IMR-90 (cell line): ENCODE measurements around the gene USP26.
A peak's percentile ranks its signal among the peaks of the same experiment; 100 is the strongest.

ENCODE experiments used
- MAFK ChIP-seq: IDR thresholded peaks from 2 replicates; pipeline ENCODE4 v1.6.1; 2012; ENCODE audit warnings: low read depth, low read length, improper control_type of control experiment
- POLR2A ChIP-seq: IDR thresholded peaks from 2 replicates; pipeline ENCODE4 v1.6.1; 2012; ENCODE audit warnings: mild to moderate bottlenecking, low read depth, low read length
- RCOR1 ChIP-seq: IDR thresholded peaks from 2 replicates; pipeline ENCODE4 v1.6.1; 2012; ENCODE audit warnings: mild to moderate bottlenecking, low read length, improper control_type of control experiment; ENCODE audit not compliant: insufficient replicate concordance
- RFX5 ChIP-seq: IDR thresholded peaks from 2 replicates; pipeline ENCODE4 v1.8.0; 2012; ENCODE audit warnings: low read depth, mild to moderate bottlenecking, low read length, moderate library complexity
- USF2 ChIP-seq: fragments of 150-350 bp; IDR thresholded peaks from 2 replicates; pipeline ENCODE4 v1.6.1; 2017; ENCODE audit warnings: mild to moderate bottlenecking, antibody characterized with exemption, low read length, low read depth
- TF ChIP-seq, protein P1 (sequence below): conservative IDR thresholded peaks from 2 replicates; pipeline ENCODE4 v1.5.1; 2012; ENCODE audit warnings: mild to moderate bottlenecking, low read depth, low read length, improper control_type of control experiment

GRCh38 chrX:133045986-133046385, 50.9 kb downstream of the USP26 start:
- TF ChIP-seq, protein P1, sequence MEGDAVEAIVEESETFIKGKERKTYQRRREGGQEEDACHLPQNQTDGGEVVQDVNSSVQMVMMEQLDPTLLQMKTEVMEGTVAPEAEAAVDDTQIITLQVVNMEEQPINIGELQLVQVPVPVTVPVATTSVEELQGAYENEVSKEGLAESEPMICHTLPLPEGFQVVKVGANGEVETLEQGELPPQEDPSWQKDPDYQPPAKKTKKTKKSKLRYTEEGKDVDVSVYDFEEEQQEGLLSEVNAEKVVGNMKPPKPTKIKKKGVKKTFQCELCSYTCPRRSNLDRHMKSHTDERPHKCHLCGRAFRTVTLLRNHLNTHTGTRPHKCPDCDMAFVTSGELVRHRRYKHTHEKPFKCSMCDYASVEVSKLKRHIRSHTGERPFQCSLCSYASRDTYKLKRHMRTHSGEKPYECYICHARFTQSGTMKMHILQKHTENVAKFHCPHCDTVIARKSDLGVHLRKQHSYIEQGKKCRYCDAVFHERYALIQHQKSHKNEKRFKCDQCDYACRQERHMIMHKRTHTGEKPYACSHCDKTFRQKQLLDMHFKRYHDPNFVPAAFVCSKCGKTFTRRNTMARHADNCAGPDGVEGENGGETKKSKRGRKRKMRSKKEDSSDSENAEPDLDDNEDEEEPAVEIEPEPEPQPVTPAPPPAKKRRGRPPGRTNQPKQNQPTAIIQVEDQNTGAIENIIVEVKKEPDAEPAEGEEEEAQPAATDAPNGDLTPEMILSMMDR, result peak; percentile 23; the same call in 1 of the 2 replicates
- TF ChIP-seq USF2 (no peak), RCOR1 (no peak), POLR2A (no peak), RFX5 (no peak), MAFK (no peak)
